Loucy (cell line): ENCODE results near the gene ART4.

Source experiments
- EZH2phosphoT487 ChIP-seq: fragments of 200-600 bp; IDR thresholded peaks from 2 replicates; pipeline ENCODE4 v1.6.1; 2018; ENCODE audit warnings: antibody characterized with exemption, mild to moderate bottlenecking, moderate library complexity, borderline replicate concordance
- TF ChIP-seq, protein P1 (sequence below): fragments of 200-600 bp; sonication (generic); conservative IDR thresholded peaks from 2 replicates; pipeline ENCODE4 v1.5.1; 2014; ENCODE audit warnings: mild to moderate bottlenecking, antibody characterized with exemption, low read length

DNA sequence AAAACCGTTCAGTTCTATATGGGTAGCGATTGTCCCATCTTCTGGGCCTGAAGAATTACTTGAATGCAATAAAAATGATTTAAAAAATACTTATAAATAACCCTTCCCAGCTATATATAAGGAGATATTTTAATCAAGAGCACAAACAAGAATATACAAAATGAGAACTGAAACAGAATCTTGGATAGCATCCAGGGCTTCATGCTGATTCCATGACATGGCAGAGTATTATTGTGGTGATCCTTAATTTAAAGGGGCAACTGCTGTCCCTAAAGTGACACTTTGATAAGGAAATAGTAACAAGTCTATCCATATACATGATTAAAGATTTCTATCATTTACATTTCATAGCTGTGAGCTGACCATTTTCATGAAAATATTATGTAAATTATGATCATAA, 58.9 kb downstream of the ART4 start:
- TF ChIP-seq, protein P1, sequence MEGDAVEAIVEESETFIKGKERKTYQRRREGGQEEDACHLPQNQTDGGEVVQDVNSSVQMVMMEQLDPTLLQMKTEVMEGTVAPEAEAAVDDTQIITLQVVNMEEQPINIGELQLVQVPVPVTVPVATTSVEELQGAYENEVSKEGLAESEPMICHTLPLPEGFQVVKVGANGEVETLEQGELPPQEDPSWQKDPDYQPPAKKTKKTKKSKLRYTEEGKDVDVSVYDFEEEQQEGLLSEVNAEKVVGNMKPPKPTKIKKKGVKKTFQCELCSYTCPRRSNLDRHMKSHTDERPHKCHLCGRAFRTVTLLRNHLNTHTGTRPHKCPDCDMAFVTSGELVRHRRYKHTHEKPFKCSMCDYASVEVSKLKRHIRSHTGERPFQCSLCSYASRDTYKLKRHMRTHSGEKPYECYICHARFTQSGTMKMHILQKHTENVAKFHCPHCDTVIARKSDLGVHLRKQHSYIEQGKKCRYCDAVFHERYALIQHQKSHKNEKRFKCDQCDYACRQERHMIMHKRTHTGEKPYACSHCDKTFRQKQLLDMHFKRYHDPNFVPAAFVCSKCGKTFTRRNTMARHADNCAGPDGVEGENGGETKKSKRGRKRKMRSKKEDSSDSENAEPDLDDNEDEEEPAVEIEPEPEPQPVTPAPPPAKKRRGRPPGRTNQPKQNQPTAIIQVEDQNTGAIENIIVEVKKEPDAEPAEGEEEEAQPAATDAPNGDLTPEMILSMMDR, result no peak
- TF ChIP-seq EZH2phosphoT487, result no peak
